Suprapubic skin (tissue), 3 donors: ENCODE data around the gene PUSL1.

Experiments used
- CTCF ChIP-seq, 2 donors: fragments of 200-600 bp in 1 of 2; fragments of 450-650 bp in 1 of 2; sonication (generic) in 1 of 2; IDR thresholded peaks; one replicate each; pipeline ENCODE4 v1.5.1; 2016 to 2019; ENCODE audit warnings: antibody characterized with exemption in 2 of 2, mild to moderate bottlenecking in 1 of 2, moderate library complexity in 1 of 2
- POLR2A ChIP-seq, 2 donors: fragments of 450-650 bp; IDR thresholded peaks; one replicate each; pipeline ENCODE4 v1.6.1; 2017; ENCODE audit warnings: antibody characterized with exemption in 2 of 2, mild to moderate bottlenecking in 2 of 2, moderate library complexity in 2 of 2

- TF ChIP-seq CTCF (IDR thresholded peaks at IDR 0.05): no peak
- TF ChIP-seq POLR2A (IDR thresholded peaks at IDR 0.05): no peak
Measured at GRCh38 chr1:1346501-1346890, 38.1 kb downstream of the PUSL1 start.
